ENCODE measurements around the gene VAX1.
"Not testable (repeated sequence)": the region's sequence is repeated elsewhere in the genome, so short reads cannot be mapped to it uniquely, and the experiment has no call there.

The VAX1 gene

GRCh38 chr10:117126645-117127044 is 11.4 kb downstream of the VAX1 start:
- not testable (repeated sequence) for H3K9me3 Mint-ChIP-seq; DNase-seq (ENCODE audit: low spot score in 2 of 2); H3K27ac Mint-ChIP-seq (ENCODE audit: low read depth); ATAC-seq (replicated peaks; ENCODE audit: extremely low read depth, poor library complexity, severe bottlenecking); H3K4me3 Mint-ChIP-seq; H3K4me1 Mint-ChIP-seq; H3K36me3 Mint-ChIP-seq (ENCODE audit: insufficient read depth)
- H3K27me3 Mint-ChIP-seq, result peaks cover 61% of the 10 kb centered on the region

- H3K27ac Mint-ChIP-seq (ENCODE audit: low read depth), result no peak overlapping the region
- H3K4me1 Mint-ChIP-seq, result no peaks in the 10 kb centered on the region
- no peaks in the 10 kb centered on the region for H3K9me3 Mint-ChIP-seq
- H3K4me3 Mint-ChIP-seq, result no peak overlapping the region
- ATAC-seq (replicated peaks; ENCODE audit: extremely low read depth, poor library complexity, severe bottlenecking) (no peak), DNase-seq (ENCODE audit: low spot score in 2 of 2) (no peak)
- no peaks in the 10 kb centered on the region for H3K36me3 Mint-ChIP-seq (ENCODE audit: insufficient read depth)
- peaks cover 55% of the 10 kb centered on the region for H3K27me3 Mint-ChIP-seq
Measured at GRCh38 chr10:117126034-117126433, 12.0 kb downstream of the VAX1 start.

GRCh38 chr10:117112220-117112619 is 25.9 kb downstream of the VAX1 start:
- no peaks in the 10 kb centered on the region for H3K9me3 Mint-ChIP-seq
- H3K4me1 Mint-ChIP-seq, result no peaks in the 10 kb centered on the region
- H3K36me3 Mint-ChIP-seq (ENCODE audit: insufficient read depth), result no peaks in the 10 kb centered on the region
- no peak overlapping the region for H3K27ac Mint-ChIP-seq (ENCODE audit: low read depth)
- ATAC-seq (replicated peaks; ENCODE audit: extremely low read depth, poor library complexity, severe bottlenecking), result no peak
- no peak for DNase-seq (ENCODE audit: low spot score in 2 of 2)
- H3K4me3 Mint-ChIP-seq, result no peak overlapping the region
- H3K27me3 Mint-ChIP-seq, result peaks cover 35% of the 10 kb centered on the region

GRCh38 chr10:117107238-117107637 is 30.8 kb downstream of the VAX1 start:
- no peaks in the 10 kb centered on the region for H3K36me3 Mint-ChIP-seq (ENCODE audit: insufficient read depth)
- H3K9me3 Mint-ChIP-seq, result no peaks in the 10 kb centered on the region
- peaks cover 22% of the 10 kb centered on the region for H3K27me3 Mint-ChIP-seq
- H3K4me3 Mint-ChIP-seq, result no peak overlapping the region
- ATAC-seq (replicated peaks; ENCODE audit: extremely low read depth, poor library complexity, severe bottlenecking), result no peak
- no peak for DNase-seq (ENCODE audit: low spot score in 2 of 2)
- no peaks in the 10 kb centered on the region for H3K4me1 Mint-ChIP-seq
- H3K27ac Mint-ChIP-seq (ENCODE audit: low read depth), result no peak overlapping the region

- ATAC-seq (replicated peaks; ENCODE audit: extremely low read depth, poor library complexity, severe bottlenecking) (no peak), DNase-seq (ENCODE audit: low spot score in 2 of 2) (no peak)
- Mint-ChIP-seq H3K27me3 (no peaks in the 10 kb centered on the region), H3K4me3 (no peak overlapping the region), H3K9me3 (no peaks in the 10 kb centered on the region), H3K27ac (ENCODE audit: low read depth) (no peak overlapping the region), H3K36me3 (ENCODE audit: insufficient read depth) (no peaks in the 10 kb centered on the region), H3K4me1 (no peaks in the 10 kb centered on the region)
Measured at GRCh38 chr10:117096599-117097201, 41.4 kb downstream of the VAX1 start.

- no peak for ATAC-seq (replicated peaks; ENCODE audit: extremely low read depth, poor library complexity, severe bottlenecking)
- no peak for DNase-seq (ENCODE audit: low spot score in 2 of 2)
- H3K9me3 Mint-ChIP-seq, result no peaks in the 10 kb centered on the region
- H3K4me1 Mint-ChIP-seq, result no peaks in the 10 kb centered on the region
- H3K27me3 Mint-ChIP-seq, result peaks cover 11% of the 10 kb centered on the region
- no peak overlapping the region for H3K4me3 Mint-ChIP-seq
- no peak overlapping the region for H3K27ac Mint-ChIP-seq (ENCODE audit: low read depth)
- no peaks in the 10 kb centered on the region for H3K36me3 Mint-ChIP-seq (ENCODE audit: insufficient read depth)
Measured at GRCh38 chr10:117094856-117095255, 43.2 kb downstream of the VAX1 start.

GRCh38 chr10:117092386-117092785 is 45.7 kb downstream of the VAX1 start:
- no peak for ATAC-seq (replicated peaks; ENCODE audit: extremely low read depth, poor library complexity, severe bottlenecking)
- Mint-ChIP-seq H3K4me3 (no peak overlapping the region), H3K36me3 (ENCODE audit: insufficient read depth) (no peaks in the 10 kb centered on the region), H3K27ac (ENCODE audit: low read depth) (no peak overlapping the region), H3K4me1 (no peaks in the 10 kb centered on the region), H3K27me3 (peaks cover 24% of the 10 kb centered on the region), H3K9me3 (no peaks in the 10 kb centered on the region)
- no peak for DNase-seq (ENCODE audit: low spot score in 2 of 2)

GRCh38 chr10:117090834-117091233 is 47.2 kb downstream of the VAX1 start:
- H3K27ac Mint-ChIP-seq (ENCODE audit: low read depth), result no peak overlapping the region
- peaks cover 38% of the 10 kb centered on the region for H3K27me3 Mint-ChIP-seq
- H3K36me3 Mint-ChIP-seq (ENCODE audit: insufficient read depth), result no peaks in the 10 kb centered on the region

GRCh38 chr10:117087521-117087920 is 50.5 kb downstream of the VAX1 start:
- no peaks in the 10 kb centered on the region for H3K4me1 Mint-ChIP-seq
- peaks cover 6% of the 10 kb centered on the region for H3K9me3 Mint-ChIP-seq
- no peak overlapping the region for H3K4me3 Mint-ChIP-seq
- no peak for DNase-seq (ENCODE audit: low spot score in 2 of 2)
- H3K27ac Mint-ChIP-seq (ENCODE audit: low read depth), result no peak overlapping the region
- H3K27me3 Mint-ChIP-seq, result peaks cover 49% of the 10 kb centered on the region
- ATAC-seq (replicated peaks; ENCODE audit: extremely low read depth, poor library complexity, severe bottlenecking), result no peak
- H3K36me3 Mint-ChIP-seq (ENCODE audit: insufficient read depth), result no peaks in the 10 kb centered on the region

More at GRCh38 chr10:117090834-117091233, 47.2 kb downstream of the VAX1 start:
- ATAC-seq (replicated peaks; ENCODE audit: extremely low read depth, poor library complexity, severe bottlenecking) (no peak), DNase-seq (ENCODE audit: low spot score in 2 of 2) (no peak)
- H3K4me3 Mint-ChIP-seq, result no peak overlapping the region
- no peaks in the 10 kb centered on the region for H3K4me1 Mint-ChIP-seq
- H3K9me3 Mint-ChIP-seq, result no peaks in the 10 kb centered on the region

- no peaks in the 10 kb centered on the region for H3K4me1 Mint-ChIP-seq
- peaks cover 49% of the 10 kb centered on the region for H3K27me3 Mint-ChIP-seq
- no peak overlapping the region for H3K4me3 Mint-ChIP-seq
- no peaks in the 10 kb centered on the region for H3K36me3 Mint-ChIP-seq (ENCODE audit: insufficient read depth)
- ATAC-seq (replicated peaks; ENCODE audit: extremely low read depth, poor library complexity, severe bottlenecking) (no peak), DNase-seq (ENCODE audit: low spot score in 2 of 2) (no peak)
- no peak overlapping the region for H3K27ac Mint-ChIP-seq (ENCODE audit: low read depth)
- H3K9me3 Mint-ChIP-seq, result peaks cover 6% of the 10 kb centered on the region
Measured at GRCh38 chr10:117086546-117086945, 51.5 kb downstream of the VAX1 start.

GRCh38 chr10:117084421-117085246 is 53.4 kb downstream of the VAX1 start:
- ATAC-seq (replicated peaks; ENCODE audit: extremely low read depth, poor library complexity, severe bottlenecking); H3K36me3 Mint-ChIP-seq (ENCODE audit: insufficient read depth); H3K9me3 Mint-ChIP-seq; DNase-seq (ENCODE audit: low spot score in 2 of 2); H3K27ac Mint-ChIP-seq (ENCODE audit: low read depth); H3K4me1 Mint-ChIP-seq; H3K4me3 Mint-ChIP-seq: not testable (repeated sequence)
- peaks cover 35% of the 10 kb centered on the region for H3K27me3 Mint-ChIP-seq

All from central memory CD8-positive, alpha-beta T cell (primary cell).